ENCODE results near the gene ZMYND10. TPM values are rescaled to one million over a fixed set of nuclear protein-coding genes. Genes with fewer than 3 reads are reported as not detected.

Gene ZMYND10
- total RNA-seq, 4 donors from 2014 or later, result 0.42 to 1.8 (median 0.74) TPM; not detected in 1

GRCh38 chr3:50337175-50337861 is 8.2 kb downstream of the ZMYND10 start:
- WGBS, 2 donors, result 0 to 2% methylated on average over 10 to 38 of the region's 79 CpGs
- peak in 1 of 2 donors; percentile 18 for TF ChIP-seq POLR2A (IDR thresholded peaks at IDR 0.05)
- TF ChIP-seq CTCF (IDR thresholded peaks at IDR 0.05), result no peak
- peak; percentile 99 to 100 for DNase-seq (ENCODE audit: low spot score in 2 of 2)
- intact Hi-C loops (cut with DNase I; ENCODE audit: low total_unique reads), result no loop called here
- peak overlapping the region; percentile 60 for H3K4me3 ChIP-seq (ENCODE audit: low read depth, poor library complexity, severe bottlenecking)

- no peak for DNase-seq (ENCODE audit: low spot score in 2 of 2)
- intact Hi-C loops (cut with DNase I; ENCODE audit: low total_unique reads), result no loop called here
- peak overlapping the region; percentile 60 for H3K4me3 ChIP-seq (ENCODE audit: low read depth, poor library complexity, severe bottlenecking)
- WGBS, 2 donors, result 1 to 11% methylated on average over 6 to 28 of the region's 31 CpGs
- no peak for TF ChIP-seq POLR2A (IDR thresholded peaks at IDR 0.05)
- TF ChIP-seq CTCF (IDR thresholded peaks at IDR 0.05), result no peak
Observed at GRCh38 chr3:50336452-50337174, 8.9 kb downstream of the ZMYND10 start.

- intact Hi-C loops (cut with DNase I; ENCODE audit: low total_unique reads), result no loop called here
- TF ChIP-seq CTCF (IDR thresholded peaks at IDR 0.05) (no peak), POLR2A (IDR thresholded peaks at IDR 0.05) (no peak)
- no peak for DNase-seq (ENCODE audit: low spot score in 2 of 2)
- H3K4me3 ChIP-seq (ENCODE audit: low read depth, poor library complexity, severe bottlenecking), result no peak overlapping the region
- 45 to 57% methylated on average over 5 of the region's 5 CpGs for WGBS, 2 donors
Observed at GRCh38 chr3:50334339-50335075, 11.0 kb downstream of the ZMYND10 start.

- TF ChIP-seq POLR2A (IDR thresholded peaks at IDR 0.05) (no peak), CTCF (IDR thresholded peaks at IDR 0.05) (no peak)
- DNase-seq (ENCODE audit: low spot score in 2 of 2), result no peak
- no peak overlapping the region for H3K4me3 ChIP-seq (ENCODE audit: low read depth, poor library complexity, severe bottlenecking)
- intact Hi-C loops (cut with DNase I; ENCODE audit: low total_unique reads), result no loop called here
- 44 to 60% methylated on average over 12 of the region's 12 CpGs for WGBS, 2 donors
Observed at GRCh38 chr3:50333744-50334328, 11.7 kb downstream of the ZMYND10 start.

GRCh38 chr3:50331364-50331907 is 14.1 kb downstream of the ZMYND10 start:
- DNase-seq (ENCODE audit: low spot score in 2 of 2), result no peak
- no peak overlapping the region for H3K4me3 ChIP-seq (ENCODE audit: low read depth, poor library complexity, severe bottlenecking)
- TF ChIP-seq POLR2A (IDR thresholded peaks at IDR 0.05) (no peak), CTCF (IDR thresholded peaks at IDR 0.05) (no peak)
- intact Hi-C loops (cut with DNase I; ENCODE audit: low total_unique reads), result no loop called here
- WGBS, 2 donors, result 90 to 95% methylated on average over 19 of the region's 19 CpGs
